Epithelial cell of esophagus (primary cell): ENCODE data around the gene SPINK1.

ENCODE experiments used
- DNase-seq: peaks from one replicate; pipeline ENCODE4 v3.0.0; 2010; ENCODE audit warnings: low read depth
- H3K4me3 ChIP-seq: 2 replicates; pipeline ENCODE4 v1.5.1; 2011; ENCODE audit warnings: mild to moderate bottlenecking, low read length, control low read depth
- TF ChIP-seq, protein P1 (sequence below): IDR thresholded peaks from 2 replicates; pipeline ENCODE4 v1.5.1; 2011; ENCODE audit warnings: low read depth, mild to moderate bottlenecking, low read length, control low read depth, inconsistent platforms; ENCODE audit not compliant: insufficient read depth; ENCODE audit errors: missing control alignments

The SPINK1 gene

DNA sequence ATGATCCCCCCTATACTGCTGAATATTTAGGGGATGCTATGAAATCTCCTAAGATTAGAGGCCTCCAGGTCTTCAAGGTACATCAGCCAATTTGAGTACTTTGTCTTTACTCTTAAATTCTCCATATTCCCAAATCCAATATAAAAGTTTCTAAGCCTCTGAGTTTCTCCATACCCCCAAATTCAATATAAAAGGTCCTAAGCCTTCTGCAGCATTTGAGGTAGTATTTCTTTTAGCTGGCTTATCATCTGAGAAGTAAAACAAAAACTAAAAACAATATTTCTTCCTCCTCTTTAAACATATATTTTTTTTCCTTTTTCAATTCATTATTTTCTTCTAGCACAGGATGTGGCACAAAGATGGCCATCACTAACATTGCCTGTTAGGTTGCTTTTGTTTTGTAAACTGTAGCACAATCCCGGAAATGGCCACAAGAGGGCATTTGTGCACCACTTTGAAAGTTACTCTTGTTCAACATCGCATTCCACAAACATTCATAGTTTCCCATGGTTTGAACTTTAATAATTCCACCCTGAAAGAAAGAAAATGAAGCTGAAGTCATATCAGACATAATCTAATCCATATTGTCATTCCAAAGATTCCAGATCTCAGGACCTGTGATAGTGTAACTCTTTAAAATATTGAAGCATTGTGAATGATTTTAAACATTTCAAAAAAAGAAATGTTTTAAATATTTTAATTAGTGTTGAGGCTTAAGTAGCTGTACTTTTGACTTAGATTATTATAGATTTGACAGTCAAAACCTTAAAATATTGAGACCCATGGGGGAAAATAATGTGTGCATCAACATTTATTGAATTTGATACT lies 26.0 kb upstream of the SPINK1 start:
- TF ChIP-seq, protein P1, sequence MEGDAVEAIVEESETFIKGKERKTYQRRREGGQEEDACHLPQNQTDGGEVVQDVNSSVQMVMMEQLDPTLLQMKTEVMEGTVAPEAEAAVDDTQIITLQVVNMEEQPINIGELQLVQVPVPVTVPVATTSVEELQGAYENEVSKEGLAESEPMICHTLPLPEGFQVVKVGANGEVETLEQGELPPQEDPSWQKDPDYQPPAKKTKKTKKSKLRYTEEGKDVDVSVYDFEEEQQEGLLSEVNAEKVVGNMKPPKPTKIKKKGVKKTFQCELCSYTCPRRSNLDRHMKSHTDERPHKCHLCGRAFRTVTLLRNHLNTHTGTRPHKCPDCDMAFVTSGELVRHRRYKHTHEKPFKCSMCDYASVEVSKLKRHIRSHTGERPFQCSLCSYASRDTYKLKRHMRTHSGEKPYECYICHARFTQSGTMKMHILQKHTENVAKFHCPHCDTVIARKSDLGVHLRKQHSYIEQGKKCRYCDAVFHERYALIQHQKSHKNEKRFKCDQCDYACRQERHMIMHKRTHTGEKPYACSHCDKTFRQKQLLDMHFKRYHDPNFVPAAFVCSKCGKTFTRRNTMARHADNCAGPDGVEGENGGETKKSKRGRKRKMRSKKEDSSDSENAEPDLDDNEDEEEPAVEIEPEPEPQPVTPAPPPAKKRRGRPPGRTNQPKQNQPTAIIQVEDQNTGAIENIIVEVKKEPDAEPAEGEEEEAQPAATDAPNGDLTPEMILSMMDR, result peak; percentile 91
- H3K4me3 ChIP-seq, result no peak overlapping the region
- DNase-seq, result peak; percentile 71

GRCh38 chr5:147856801-147857200 lies 25.3 kb upstream of the SPINK1 start:
- TF ChIP-seq, protein P1, result no peak
- no peak overlapping the region for H3K4me3 ChIP-seq
- no peak for DNase-seq

DNA sequence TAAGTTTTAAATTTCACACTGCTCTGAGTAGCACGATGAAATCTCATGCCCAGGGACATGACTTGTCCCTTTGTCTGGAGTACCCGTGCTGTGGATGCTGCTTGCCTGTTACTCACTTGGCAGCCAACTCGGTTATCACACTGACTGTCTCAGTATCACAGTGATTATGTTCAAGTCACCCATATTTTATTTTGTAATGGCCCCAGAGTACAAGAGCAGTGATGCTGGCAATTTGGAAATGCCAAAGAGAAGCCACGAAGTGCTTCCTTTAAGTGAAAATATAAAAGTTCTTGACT lies 24.3 kb upstream of the SPINK1 start:
- DNase-seq, result peak; percentile 27
- H3K4me3 ChIP-seq, result no peak overlapping the region
- TF ChIP-seq, protein P1, result no peak

DNA sequence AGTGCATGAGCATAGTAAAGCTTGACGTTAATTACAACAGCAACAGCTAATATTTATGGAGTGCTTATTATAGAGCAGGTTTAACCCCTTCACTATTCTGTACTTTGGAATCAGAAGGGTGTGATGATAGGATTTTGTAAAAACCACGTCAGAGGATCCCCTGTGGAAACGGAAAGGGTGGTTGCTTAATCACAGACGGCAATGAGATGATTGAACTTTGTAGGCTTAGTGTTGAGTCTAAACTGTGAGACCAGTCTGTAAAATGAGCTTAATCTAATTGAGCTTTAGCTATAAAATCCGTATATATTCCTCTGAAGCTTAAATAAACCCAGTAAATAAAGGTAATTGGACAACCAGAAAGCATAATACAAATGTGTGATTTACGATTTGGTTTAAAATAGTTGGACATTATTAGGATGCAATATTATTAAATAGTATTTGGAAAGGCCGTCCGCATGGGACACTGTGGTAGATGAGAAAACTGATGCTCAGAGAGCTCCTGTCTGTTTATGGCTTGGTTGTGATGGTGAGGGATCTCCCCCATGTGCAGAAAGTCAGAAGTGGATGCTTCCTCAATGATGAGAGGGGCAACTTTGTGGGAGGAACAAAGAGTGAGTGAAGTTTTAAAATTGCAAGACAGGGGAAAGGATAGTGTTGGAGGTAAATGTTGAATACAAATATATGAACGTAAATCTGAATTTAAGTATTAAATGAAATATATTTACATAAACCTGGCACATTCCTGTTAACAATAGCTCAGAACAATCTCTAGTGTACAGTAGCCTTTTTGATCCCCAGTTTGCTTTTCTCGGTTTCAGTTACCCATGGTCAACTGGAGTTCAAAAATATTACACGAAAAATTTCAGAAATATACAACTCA lies 23.7 kb upstream of the SPINK1 start:
- DNase-seq, result no peak
- TF ChIP-seq, protein P1, result no peak
- no peak overlapping the region for H3K4me3 ChIP-seq

GRCh38 chr5:147854331-147854730 lies 22.9 kb upstream of the SPINK1 start:
- H3K4me3 ChIP-seq, result no peak overlapping the region
- TF ChIP-seq, protein P1, result no peak
- no peak for DNase-seq

DNA sequence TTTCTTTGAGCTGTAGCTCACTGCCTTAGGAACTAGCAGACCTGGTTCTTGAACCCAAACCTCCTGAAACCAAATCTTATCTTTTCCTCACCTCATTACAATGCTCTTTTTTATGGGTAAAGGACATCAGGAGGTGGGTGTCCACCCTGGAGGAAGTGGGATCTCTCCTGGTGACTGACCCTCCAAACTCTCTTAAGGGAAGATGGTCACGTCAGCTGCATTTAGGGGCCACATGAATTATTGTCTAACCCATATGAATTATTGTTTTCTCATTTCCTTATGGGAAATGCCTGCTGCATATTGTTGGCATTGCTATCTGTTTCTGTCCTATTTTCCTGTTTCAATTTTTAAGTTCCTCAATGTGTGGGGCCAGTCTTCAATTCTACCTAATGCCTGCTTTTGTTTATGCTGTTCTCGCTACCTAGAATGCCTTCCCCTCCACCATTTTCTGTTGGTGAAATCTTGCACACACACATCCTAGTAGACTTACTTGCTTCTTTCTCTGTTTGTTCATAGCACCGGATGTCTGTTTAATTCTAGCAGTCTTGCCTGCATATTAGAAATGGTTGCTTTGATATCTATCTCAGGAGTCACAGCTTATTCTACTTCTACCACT lies 22.0 kb upstream of the SPINK1 start:
- no peak overlapping the region for H3K4me3 ChIP-seq
- TF ChIP-seq, protein P1, result no peak
- DNase-seq, result no peak
